NCI-H748 (cell line): Measurements from ENCODE around the gene TGFBRAP1.

Experiments
- DNase-seq: peaks from one replicate; lab custom pipeline; 2025; ENCODE audit not compliant: unreplicated experiment; lab: John Stamatoyannopoulos, UW

TGFBRAP1 gene

DNA sequence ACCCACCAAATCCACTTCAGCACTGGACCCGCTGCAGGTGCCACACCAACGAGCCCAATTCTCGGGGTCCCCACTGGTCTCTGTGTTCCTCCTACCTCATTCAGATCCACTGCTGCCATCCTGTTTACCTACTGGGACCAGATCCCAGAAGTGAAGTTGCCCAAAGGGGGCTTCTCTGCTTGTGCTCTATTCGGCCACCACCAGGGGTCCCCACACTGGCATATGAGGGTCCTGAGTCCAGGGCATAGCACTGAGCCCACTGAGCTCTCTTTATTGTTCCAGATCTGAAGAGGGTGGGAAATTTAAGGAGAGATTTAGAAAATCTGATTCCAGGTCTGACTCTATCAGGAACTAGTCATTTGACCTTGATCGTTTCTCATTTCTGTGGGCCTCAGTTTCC, 85.6 kb downstream of the TGFBRAP1 start:
- DNase-seq: no peak

DNA sequence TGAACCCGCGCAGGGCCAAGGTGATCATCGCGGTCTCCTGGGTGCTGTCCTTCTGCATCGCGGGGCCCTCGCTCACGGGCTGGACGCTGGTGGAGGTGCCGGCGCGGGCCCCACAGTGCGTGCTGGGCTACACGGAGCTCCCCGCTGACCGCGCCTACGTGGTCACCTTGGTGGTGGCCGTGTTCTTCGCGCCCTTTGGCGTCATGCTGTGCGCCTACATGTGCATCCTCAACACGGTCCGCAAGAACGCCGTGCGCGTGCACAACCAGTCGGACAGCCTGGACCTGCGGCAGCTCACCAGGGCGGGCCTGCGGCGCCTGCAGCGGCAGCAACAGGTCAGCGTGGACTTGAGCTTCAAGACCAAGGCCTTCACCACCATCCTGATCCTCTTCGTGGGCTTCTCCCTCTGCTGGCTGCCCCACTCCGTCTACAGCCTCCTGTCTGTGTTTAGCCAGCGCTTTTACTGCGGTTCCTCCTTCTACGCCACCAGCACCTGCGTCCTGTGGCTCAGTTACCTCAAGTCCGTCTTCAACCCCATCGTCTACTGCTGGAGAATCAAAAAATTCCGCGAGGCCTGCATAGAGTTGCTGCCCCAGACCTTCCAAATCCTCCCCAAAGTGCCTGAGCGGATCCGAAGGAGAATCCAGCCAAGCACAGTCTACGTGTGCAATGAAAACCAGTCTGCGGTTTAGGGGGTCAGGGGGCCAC, 87.1 kb downstream of the TGFBRAP1 start:
- DNase-seq: no peak

DNA sequence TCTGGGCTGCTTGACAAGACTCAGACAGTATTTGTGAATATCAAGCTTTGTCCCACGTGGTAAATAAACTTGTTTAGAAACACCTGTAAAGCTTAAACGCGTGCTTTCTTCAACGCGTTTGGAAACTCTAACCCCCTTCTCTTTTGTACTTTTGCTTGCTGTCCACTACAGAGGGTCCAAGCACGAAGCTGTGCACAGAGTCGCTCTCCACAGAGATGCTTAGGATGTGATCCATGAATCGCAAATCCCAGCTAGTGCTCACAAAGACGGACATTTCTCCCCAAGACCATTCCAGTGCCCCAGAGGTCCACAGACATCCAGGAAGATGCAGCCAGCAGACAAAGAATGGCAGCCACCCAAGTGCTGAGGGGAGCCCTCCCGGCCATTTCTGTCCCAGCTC, 88.1 kb downstream of the TGFBRAP1 start, which contains the start of gene GPR45:
Gene GPR45, plus strand, starts transcription at position 301 of the 400 bp plus-strand sequence. CDS start 116 bp downstream, outside the sequence.
- no peak for DNase-seq

DNA sequence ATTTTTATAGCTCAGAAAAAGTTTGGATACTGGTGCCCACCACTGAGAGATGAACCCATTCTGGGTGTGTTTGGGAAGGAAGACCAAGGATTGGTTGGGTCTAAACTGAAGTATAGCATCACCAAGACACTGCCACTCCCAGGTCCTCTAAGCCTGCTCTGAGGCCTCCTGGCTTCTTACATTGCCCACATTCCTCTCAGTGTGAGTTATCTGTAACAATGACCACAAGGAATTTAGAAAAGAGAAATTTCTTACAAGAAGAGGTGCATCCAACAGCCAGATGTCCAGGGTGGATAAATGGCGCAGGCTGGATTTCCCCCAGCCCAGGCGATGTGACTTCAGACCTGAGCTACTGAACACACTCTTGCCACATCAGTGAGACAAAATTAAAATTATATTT, 89.6 kb downstream of the TGFBRAP1 start:
- no peak for DNase-seq

DNA sequence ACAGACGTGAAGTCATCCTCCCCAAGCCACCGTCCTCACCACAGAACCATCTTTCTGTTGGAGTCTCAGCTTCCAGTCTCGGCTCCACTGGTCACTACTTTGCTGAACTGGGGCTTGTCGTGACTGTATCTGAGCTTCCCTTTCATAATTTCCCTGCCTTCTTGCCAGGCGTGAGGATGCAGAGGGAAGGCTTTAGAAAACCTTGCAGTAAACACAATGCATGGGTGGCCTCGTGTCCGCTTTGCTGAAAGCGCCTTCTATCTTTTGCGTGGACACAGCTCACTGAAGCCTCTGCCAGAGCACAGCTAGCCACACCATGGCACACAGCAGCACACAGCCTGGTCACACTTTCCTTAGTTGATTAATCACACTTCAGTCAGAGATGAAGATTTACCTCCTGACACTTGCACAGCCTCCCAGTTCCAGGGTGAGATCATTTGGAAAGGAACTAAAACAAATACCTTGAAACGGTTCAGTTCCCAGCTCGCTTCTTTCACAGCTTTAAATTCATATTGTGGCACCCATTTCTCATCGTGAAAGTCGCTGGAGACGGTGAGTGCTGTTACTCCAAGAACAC, 90.8 kb downstream of the TGFBRAP1 start:
- DNase-seq: no peak

DNA sequence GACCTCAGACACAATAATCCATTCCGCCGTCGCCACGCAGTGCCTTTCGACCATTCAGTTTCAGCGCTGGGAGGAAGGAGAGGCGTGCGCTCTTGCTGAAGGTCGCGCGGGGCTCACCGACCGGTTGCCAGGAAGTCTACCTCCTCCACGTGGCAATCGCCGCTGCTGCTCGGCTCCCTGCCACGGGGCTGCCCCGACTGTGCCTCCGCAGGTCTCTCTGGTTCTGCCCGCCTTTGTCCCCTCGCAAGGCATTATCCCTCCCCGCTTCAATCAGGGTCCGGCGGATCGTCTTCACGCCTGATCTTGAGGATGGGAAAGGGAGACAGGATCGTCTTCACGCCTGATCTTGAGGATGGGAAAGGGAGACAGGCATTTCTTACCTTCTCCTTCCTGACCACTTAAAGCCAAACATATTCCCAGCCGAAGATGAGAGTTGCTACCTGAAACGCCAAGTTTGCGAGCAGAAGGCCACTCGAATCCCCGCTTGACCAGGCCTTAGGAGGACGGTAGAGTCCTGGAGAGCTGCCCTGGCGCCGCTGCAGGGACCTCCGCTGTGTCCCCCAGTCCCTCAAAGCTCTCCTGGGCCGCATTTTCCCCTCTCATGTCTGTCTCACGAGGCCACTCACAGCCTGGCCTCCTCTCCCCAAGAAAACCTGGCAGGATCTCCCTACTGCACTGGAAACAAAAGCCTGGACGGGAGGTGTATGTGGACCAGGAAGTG, 92.3 kb downstream of the TGFBRAP1 start:
- DNase-seq: no peak

DNA sequence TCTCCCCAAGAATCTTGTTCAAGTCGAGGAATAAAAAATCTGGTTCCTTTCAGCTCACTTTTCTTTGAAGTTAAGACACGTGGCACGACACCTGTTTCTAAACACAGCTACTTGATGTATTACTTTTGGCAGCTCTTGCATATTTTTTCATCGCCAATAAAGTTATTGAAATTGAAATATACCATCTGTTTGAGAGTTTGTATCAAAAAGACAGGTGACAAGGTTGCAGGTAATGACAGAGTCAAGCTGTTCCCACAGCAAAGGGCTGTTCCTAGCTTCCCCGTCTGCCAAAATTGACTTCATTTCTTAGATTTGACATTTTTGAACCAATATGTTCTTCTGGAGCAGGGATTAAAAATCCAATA, 93.5 kb downstream of the TGFBRAP1 start:
- no peak for DNase-seq

DNA sequence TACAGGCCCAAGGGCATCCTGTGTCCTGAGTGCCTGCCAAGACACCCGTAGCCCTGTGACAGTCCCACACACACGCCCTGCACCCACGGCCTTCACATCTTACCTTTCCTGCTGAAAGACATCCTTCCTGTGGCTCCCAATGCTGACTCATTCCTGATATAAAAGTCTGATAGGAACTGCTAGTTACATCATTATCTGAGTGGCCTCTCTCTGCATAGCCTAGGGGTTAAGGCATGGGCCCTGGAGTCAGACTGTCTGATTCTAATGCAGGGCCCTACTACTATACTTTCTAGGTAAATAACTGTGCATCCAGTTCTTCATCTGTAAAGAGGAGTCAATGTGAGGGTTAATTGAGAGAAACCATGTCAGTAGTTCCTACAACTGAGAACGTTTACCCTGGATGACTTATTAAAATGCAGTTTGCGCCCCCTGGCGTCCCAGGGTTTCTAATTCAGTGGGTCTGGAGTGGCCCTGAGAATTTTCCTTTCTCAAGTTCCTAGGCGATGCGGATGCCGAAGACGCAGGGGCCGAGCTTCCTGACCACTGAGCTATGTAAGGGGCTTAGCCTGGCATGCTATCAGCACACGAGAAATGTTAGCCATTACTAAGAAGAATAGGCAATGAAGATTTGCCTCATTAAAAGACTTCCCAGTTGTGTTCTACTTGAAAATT, 94.0 kb downstream of the TGFBRAP1 start:
- peak; percentile 70 for DNase-seq

DNA sequence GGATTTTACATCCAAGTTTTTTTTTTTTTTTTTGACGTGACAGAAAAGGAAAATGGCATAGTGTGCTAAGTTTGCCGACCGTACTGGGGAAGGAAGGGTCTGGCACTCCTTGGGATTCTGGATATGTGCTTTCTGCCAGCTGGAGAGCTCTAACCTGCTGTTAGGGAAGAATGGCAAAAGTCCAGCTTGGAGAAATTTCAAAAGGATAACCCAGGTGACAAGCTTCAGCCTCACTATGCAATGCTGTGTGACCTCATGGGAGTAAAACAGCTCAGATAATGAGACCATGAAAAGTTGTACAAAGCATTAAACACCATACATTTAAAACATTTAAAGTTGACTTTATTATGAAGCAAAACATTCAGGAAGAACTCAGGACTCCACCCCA, 98.3 kb downstream of the TGFBRAP1 start:
- no peak for DNase-seq

DNA sequence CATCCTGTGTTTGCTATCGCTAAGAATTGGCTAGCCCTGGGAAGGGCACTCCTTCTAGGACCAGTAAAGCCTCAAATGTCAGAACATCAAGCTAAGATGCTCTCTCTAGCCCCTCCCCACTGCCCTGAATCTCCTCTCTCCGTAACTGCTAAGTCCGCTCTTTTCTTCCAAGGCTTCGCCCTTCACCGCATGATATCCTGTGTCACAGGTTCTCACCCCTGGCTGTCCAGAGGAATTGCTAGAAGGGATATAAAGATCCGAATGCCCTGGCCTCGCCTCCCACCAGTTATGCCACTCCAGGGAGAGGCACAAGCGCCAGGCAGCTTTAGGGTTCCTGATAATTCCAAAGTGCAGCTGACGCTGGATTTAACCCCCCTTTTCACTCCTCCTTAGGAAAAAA, 105.1 kb downstream of the TGFBRAP1 start:
- no peak for DNase-seq

DNA sequence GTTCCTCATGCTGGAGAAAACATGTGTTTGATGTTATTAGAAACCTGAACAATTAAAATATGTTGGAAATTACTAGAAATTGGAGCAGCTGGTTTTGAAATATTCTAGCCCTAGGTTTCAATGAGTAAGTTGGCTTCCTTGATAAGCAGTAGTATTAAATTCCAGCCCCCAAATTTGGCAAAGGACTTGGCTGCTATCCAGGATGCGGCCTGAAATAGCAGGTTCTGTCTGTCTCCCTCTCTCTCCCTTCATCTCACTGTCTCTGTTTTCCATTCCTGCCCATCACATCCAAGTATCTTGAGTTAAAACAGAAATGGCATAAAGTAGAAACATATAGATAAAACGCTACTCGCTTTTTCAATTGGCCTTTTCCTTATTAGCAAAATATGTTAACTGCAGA, 108.9 kb downstream of the TGFBRAP1 start:
- no peak for DNase-seq

DNA sequence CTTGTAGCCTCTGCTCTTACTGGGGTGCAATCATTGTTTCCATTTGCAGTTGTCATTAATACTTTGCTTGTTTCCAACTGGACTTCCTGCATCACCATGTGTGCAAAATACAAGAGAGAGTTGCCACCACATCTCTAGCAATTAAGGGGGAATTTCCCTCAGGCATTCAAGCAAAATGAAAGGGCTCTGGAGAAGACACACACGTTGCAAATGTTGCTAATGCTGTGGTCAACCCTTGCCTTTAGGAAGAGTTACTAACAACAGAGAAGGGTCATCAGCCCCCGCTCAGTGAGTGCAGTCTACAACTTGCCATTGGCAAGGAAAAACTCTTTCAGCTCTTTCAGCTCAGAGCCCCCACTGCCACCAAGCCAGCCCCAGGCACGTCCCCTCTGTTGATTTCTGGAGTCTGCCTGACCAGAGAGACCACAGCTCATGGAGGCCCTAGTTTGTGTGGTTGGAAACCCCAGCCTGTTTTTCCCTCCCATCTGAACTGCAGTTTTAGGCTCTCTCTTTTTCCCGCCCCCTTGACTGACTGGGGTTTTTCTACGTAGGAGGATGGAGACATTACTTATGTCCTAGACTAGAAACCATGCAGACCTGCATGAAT, 113.8 kb downstream of the TGFBRAP1 start:
- DNase-seq: no peak
